DOHH2 (cell line): ENCODE data around the gene NGEF.

Experiments
- H3F3A ChIP-seq: fragments of 200-600 bp; sonication (generic), shearing (Covaris generic); 2 replicates; pipeline ENCODE4 v1.6.0; 2016; ENCODE audit warnings: antibody characterized with exemption, mild to moderate bottlenecking; ENCODE audit not compliant: control insufficient read depth, insufficient read depth
- H3K27ac ChIP-seq: fragments of 200-600 bp; sonication (generic); 2 replicates; pipeline ENCODE4 v1.5.1; 2014; ENCODE audit warnings: low read depth, mild to moderate bottlenecking, low read length, moderate library complexity
- H3K27me3 ChIP-seq: fragments of 200-600 bp; sonication (generic); 2 replicates; pipeline ENCODE4 v1.6.1; 2014; ENCODE audit warnings: mild to moderate bottlenecking, low read length, mixed read lengths; ENCODE audit not compliant: control insufficient read depth
- H3K36me3 ChIP-seq: fragments of 200-600 bp; sonication (generic); 2 replicates; pipeline ENCODE4 v1.6.1; 2014; ENCODE audit warnings: mild to moderate bottlenecking, low read length, moderate library complexity, mixed read lengths; ENCODE audit not compliant: control insufficient read depth
- H3K4me1 ChIP-seq: fragments of 200-600 bp; sonication (generic); 2 replicates; pipeline ENCODE4 v1.6.1; 2014; ENCODE audit warnings: mild to moderate bottlenecking, low read length, mixed read lengths; ENCODE audit not compliant: control insufficient read depth
- H3K4me2 ChIP-seq: fragments of 200-600 bp; sonication (generic); 2 replicates; pipeline ENCODE4 v1.6.0; 2014; ENCODE audit warnings: mild to moderate bottlenecking, low read length, moderate library complexity
- H3K4me3 ChIP-seq: fragments of 200-600 bp; sonication (generic); 2 replicates; pipeline ENCODE4 v1.5.1; 2014; ENCODE audit warnings: mild to moderate bottlenecking, low read length, mixed read lengths
- H3K79me2 ChIP-seq: fragments of 200-600 bp; sonication (generic); 2 replicates; pipeline ENCODE4 v1.6.1; 2014; ENCODE audit warnings: mild to moderate bottlenecking, low read length, mixed read lengths; ENCODE audit not compliant: control insufficient read depth
- H3K9me2 ChIP-seq: fragments of 200-600 bp; sonication (generic); replicated peaks from 2 replicates; pipeline ENCODE4 v1.6.1; 2014; ENCODE audit warnings: mild to moderate bottlenecking, low read length, mixed read lengths; ENCODE audit not compliant: control insufficient read depth
- H3K9me3 ChIP-seq: fragments of 200-600 bp; sonication (generic); 2 replicates; pipeline ENCODE4 v1.6.1; 2014; ENCODE audit warnings: antibody characterized with exemption, low read length, mixed read lengths; ENCODE audit not compliant: control insufficient read depth, insufficient read depth
- H4K20me1 ChIP-seq: fragments of 200-600 bp; sonication (generic); 2 replicates; pipeline ENCODE4 v1.6.0; 2014; ENCODE audit warnings: low read depth, mild to moderate bottlenecking, antibody characterized with exemption, low read length, moderate library complexity; ENCODE audit not compliant: control insufficient read depth, insufficient read depth
- EZH2phosphoT487 ChIP-seq: fragments of 200-600 bp; sonication (generic); IDR thresholded peaks from 2 replicates; pipeline ENCODE4 v1.6.1; 2017; ENCODE audit warnings: borderline replicate concordance, mild to moderate bottlenecking, antibody characterized with exemption, low read length, moderate library complexity, mixed read lengths
- TF ChIP-seq, protein P1 (sequence below): fragments of 200-600 bp; sonication (generic); IDR thresholded peaks from one replicate; pipeline ENCODE4 v1.5.1; 2014; ENCODE audit warnings: antibody characterized with exemption, mild to moderate bottlenecking, low read depth, low read length; ENCODE audit not compliant: poor library complexity, severe bottlenecking

The NGEF gene

DNA sequence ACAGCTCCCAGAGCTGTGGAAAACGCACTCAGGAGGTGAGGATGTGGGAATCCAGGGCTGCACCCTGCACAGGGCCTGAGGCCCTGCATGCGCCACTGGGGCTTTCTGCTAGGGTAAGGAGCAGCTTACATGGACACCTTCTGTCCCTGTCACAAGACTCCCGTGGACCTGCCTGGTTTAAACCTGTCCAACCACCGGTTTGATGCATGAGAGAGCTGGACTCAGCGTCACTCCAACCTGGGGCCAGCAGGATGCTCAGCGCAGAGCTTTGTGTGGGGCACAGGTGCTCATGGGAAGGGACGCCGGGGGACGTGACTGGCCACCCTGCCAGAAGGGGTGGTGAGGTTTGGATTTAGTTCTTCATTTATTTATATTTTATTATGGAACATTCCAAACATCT, 118.8 kb downstream of the NGEF start:
- H3K27ac ChIP-seq = no peak overlapping the region
- H3K9me3 ChIP-seq = no peaks in the 10 kb centered on the region
- H3F3A ChIP-seq = no peaks in the 10 kb centered on the region
- TF ChIP-seq, protein P1, sequence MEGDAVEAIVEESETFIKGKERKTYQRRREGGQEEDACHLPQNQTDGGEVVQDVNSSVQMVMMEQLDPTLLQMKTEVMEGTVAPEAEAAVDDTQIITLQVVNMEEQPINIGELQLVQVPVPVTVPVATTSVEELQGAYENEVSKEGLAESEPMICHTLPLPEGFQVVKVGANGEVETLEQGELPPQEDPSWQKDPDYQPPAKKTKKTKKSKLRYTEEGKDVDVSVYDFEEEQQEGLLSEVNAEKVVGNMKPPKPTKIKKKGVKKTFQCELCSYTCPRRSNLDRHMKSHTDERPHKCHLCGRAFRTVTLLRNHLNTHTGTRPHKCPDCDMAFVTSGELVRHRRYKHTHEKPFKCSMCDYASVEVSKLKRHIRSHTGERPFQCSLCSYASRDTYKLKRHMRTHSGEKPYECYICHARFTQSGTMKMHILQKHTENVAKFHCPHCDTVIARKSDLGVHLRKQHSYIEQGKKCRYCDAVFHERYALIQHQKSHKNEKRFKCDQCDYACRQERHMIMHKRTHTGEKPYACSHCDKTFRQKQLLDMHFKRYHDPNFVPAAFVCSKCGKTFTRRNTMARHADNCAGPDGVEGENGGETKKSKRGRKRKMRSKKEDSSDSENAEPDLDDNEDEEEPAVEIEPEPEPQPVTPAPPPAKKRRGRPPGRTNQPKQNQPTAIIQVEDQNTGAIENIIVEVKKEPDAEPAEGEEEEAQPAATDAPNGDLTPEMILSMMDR = no peak
- no peak for TF ChIP-seq EZH2phosphoT487
- H3K4me2 ChIP-seq = no peak overlapping the region
- no peaks in the 10 kb centered on the region for H3K4me1 ChIP-seq
- no peaks in the 10 kb centered on the region for H3K36me3 ChIP-seq
- H3K27me3 ChIP-seq = 0 out of 2 replicates have a peak, but pooled peaks cover 2% of the 10 kb centered on the region
- no peak overlapping the region for H3K4me3 ChIP-seq
- no peaks in the 10 kb centered on the region for H4K20me1 ChIP-seq
- no peaks in the 10 kb centered on the region for H3K79me2 ChIP-seq
- no peaks in the 10 kb centered on the region for H3K9me2 ChIP-seq

DNA sequence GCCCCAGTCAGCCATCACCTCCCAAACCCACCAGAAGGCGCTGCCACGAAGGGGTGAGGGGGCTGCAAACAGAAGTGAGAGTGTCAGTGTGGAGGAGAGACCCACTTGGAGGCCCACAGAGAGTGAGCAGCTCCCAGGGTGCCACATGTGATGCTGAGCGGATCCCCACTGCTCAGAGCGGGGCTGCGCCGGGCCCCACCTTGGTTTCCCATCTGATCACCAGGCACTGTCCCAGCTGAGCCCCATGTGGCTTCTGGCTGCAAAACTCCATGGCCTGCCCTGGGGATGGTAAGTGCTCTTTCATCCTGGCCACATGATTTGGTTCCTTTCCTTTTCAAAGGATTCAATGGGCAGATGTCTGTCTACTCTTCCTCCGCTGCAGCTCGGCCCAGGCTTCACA, 119.2 kb downstream of the NGEF start:
- H3K36me3 ChIP-seq = no peaks in the 10 kb centered on the region
- TF ChIP-seq, protein P1 = no peak
- TF ChIP-seq EZH2phosphoT487 = no peak
- H3K4me2 ChIP-seq = no peak overlapping the region
- H3K79me2 ChIP-seq = no peaks in the 10 kb centered on the region
- H3K9me3 ChIP-seq = no peaks in the 10 kb centered on the region
- no peak overlapping the region for H3K27ac ChIP-seq
- no peaks in the 10 kb centered on the region for H3K4me1 ChIP-seq
- H3K27me3 ChIP-seq = 0 out of 2 replicates have a peak, but pooled peaks cover 2% of the 10 kb centered on the region
- no peaks in the 10 kb centered on the region for H4K20me1 ChIP-seq
- H3F3A ChIP-seq = no peaks in the 10 kb centered on the region
- H3K4me3 ChIP-seq = no peak overlapping the region
- H3K9me2 ChIP-seq = no peaks in the 10 kb centered on the region

DNA sequence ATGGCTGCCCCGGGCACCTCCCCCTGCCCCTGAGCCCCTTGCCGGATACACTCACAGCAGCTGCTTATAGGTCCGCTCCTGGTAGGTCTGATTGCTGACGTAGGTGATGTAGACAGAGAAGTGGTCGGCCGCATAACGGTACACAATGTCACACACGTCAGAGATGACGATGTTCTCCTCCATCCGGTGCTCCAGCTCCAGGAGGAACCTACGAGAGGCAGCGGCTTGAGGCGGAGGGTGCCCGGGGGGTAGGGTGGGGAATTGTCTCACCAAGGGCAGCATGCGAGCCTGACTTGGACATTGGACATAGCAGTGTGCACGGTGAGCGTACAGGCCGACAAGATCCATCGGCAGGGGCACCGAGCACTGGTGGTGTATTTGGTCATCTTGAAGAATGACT, 120.2 kb downstream of the NGEF start:
- Histone ChIP-seq H3K36me3 (no peaks in the 10 kb centered on the region), H3K4me2 (no peak overlapping the region), H3K9me3 (no peaks in the 10 kb centered on the region), H4K20me1 (no peaks in the 10 kb centered on the region), H3K4me1 (no peaks in the 10 kb centered on the region), H3K9me2 (no peaks in the 10 kb centered on the region), H3K27ac (no peak overlapping the region), H3F3A (no peaks in the 10 kb centered on the region), H3K4me3 (no peak overlapping the region), H3K79me2 (no peaks in the 10 kb centered on the region), H3K27me3 (0 out of 2 replicates have a peak, but pooled peaks cover 2% of the 10 kb centered on the region)
- TF ChIP-seq EZH2phosphoT487 = no peak
- TF ChIP-seq, protein P1 = no peak

DNA sequence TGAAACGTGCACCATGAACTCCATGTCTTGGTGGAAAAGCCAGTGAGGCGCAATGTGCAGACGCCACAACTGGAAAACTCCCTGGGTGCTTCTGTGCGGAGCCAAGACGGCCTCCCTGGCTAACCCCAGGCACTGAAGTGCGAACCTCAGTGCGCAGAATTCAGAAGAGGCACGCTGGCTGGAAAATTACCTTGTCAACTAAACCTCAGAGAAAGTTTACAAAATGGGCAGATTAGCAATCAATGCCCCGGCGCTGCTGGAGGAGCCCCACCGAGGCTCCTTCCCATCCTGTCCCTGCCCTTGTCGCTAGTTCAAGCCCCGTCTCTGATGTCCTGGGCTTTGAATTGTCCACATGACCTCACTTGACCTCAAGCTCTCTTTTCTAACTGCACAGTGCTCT, 120.8 kb downstream of the NGEF start:
- Histone ChIP-seq H3K9me3 (no peaks in the 10 kb centered on the region), H3K4me3 (no peak overlapping the region), H3K27me3 (no peaks in the 10 kb centered on the region), H3F3A (no peaks in the 10 kb centered on the region), H3K4me1 (no peaks in the 10 kb centered on the region), H3K79me2 (no peaks in the 10 kb centered on the region), H3K4me2 (no peak overlapping the region), H4K20me1 (no peaks in the 10 kb centered on the region), H3K27ac (no peak overlapping the region), H3K36me3 (no peaks in the 10 kb centered on the region), H3K9me2 (no peaks in the 10 kb centered on the region)
- TF ChIP-seq, protein P1 = no peak
- TF ChIP-seq EZH2phosphoT487 = no peak
